Mucosa of descending colon (tissue), 3 donors: ENCODE measurements around the gene ITGB7. TPM values are rescaled to one million over a fixed set of nuclear protein-coding genes. Genes with fewer than 3 reads are reported as not detected.

Source experiments
- ATAC-seq: fragments of 200-7000 bp; cut with Tn5 transposase; one replicate; pipeline ENCODE4 v1.9.1; 2020; ENCODE audit warnings: mild to moderate bottlenecking, moderate library complexity
- DNase-seq, 3 donors: peaks; one replicate each; pipeline ENCODE4 v3.0.0-alpha.2; 2020
- H3K36me3 ChIP-seq: fragments of 200-600 bp; one replicate; pipeline ENCODE4 v1.8.0; 2021; ENCODE audit warnings: low read depth, mild to moderate bottlenecking
- H3K4me1 ChIP-seq: fragments of 200-600 bp; one replicate; pipeline ENCODE4 v1.8.0; 2021; ENCODE audit warnings: low read depth, mild to moderate bottlenecking
- H3K4me3 ChIP-seq: fragments of 200-600 bp; one replicate; pipeline ENCODE4 v1.8.0; 2021; ENCODE audit warnings: mild to moderate bottlenecking
- H3K9me3 ChIP-seq: fragments of 200-600 bp; one replicate; pipeline ENCODE4 v1.8.0; 2021; ENCODE audit warnings: mild to moderate bottlenecking
- CTCF ChIP-seq: fragments of 200-600 bp; IDR thresholded peaks from one replicate; pipeline ENCODE4 v1.8.0; 2022; ENCODE audit warnings: antibody characterized with exemption, mild to moderate bottlenecking
- intact Hi-C, 2 donors: fragments of 100-400 bp; cut with DNase I in 1 of 2; cut with micrococcal nuclease in 1 of 2; formaldehyde crosslinking; loops; one replicate each; pipeline versions ENCODE4 v1.11.0 to v1.11.1; 2022; cut with DNase I, micrococcal nuclease
- total RNA-seq, 3 donors: library from RNA; stranded (reverse); fragmentation: NEBNext Ultra II Directional in 2 of 3; extraction: Animal tissue kit (Norgen Biotek cat#: 25700) in 2 of 3; gene quantifications; one replicate each; pipeline versions ENCODE4 v1.2.1 to v1.2.4, GENCODE V29; 2021 to 2023
- donor health status: DM: no; HTN: no; CAD: no; lungs with moderate emphysema.
- donor health status: DM: no; HTN: no; CAD: no.
- donor health status: DM: no; HTN: yes; CAD: no.

Gene ITGB7
- total RNA-seq, 3 donors from 2014 or later = 6.2 to 13.8 (median 7.3) TPM

GRCh38 chr12:53147181-53147580, 59.9 kb downstream of the ITGB7 start:
- Histone ChIP-seq H3K4me3 (no peak overlapping the region), H3K36me3 (no peaks in the 10 kb centered on the region), H3K4me1 (no peaks in the 10 kb centered on the region), H3K9me3 (no peaks in the 10 kb centered on the region)
- ATAC-seq = no peak
- intact Hi-C loops = no loop called here
- no peak for TF ChIP-seq CTCF
- no peak for DNase-seq

DNA sequence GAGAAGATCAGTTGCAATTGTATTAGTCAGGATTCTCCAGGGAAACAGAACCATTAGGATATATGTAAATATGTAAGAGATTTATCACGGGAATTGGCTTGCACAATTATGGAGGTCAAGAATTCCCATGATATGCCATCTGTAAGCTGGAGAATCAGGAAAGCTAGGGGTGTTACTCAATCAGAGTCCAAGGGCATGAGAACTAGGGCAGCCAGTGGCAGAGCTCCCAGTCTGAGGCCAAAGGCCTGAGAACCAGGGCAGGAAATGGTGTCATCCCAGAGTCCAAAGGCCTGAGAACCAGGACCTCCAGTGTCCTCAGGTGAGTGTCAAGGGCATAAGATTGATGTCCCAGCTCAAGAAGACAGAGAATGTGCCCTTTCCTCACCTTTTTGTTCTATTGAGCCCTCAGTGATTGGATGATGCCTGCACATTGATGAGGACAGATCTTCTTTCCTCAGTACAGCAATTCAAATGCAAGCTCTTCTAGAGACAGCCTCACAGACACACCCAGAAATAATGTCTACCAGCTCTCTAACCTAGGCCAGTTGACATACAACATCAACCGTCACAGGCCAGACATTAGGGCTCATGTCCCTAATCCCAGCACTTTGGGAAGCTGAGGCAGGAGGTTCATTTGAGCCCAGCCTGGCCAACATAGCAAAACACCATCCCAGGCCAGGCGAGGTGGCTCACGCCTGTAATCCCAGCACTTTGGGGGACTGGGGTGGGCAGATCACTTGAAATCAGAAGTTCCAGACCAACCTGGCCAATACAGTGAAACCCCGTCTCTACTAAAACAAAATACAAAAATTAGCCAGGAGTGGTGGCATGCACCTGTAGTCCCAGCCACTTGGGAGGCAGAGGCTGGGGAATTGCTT, 61.4 kb downstream of the ITGB7 start:
- Histone ChIP-seq H3K4me1 (no peaks in the 10 kb centered on the region), H3K9me3 (no peaks in the 10 kb centered on the region), H3K36me3 (no peaks in the 10 kb centered on the region), H3K4me3 (no peak overlapping the region)
- no peak for ATAC-seq
- no peak for TF ChIP-seq CTCF
- intact Hi-C loops = no loop called here
- DNase-seq = no peak

GRCh38 chr12:53143355-53143754, 63.7 kb downstream of the ITGB7 start:
- Histone ChIP-seq H3K9me3 (no peaks in the 10 kb centered on the region), H3K4me3 (no peak overlapping the region), H3K36me3 (no peaks in the 10 kb centered on the region), H3K4me1 (no peaks in the 10 kb centered on the region)
- no peak for TF ChIP-seq CTCF
- intact Hi-C loops = no loop called here
- ATAC-seq (no peak), DNase-seq (no peak)

Other genes starting within 250 kb of the ITGB7 start
- gene EIF4B, start 200.8 kb downstream of the ITGB7 start, total RNA-seq = 100 to 1,000 TPM; 341 to 535 (median 345) TPM
- gene TNS2, start 157.2 kb downstream of the ITGB7 start, total RNA-seq = 100 to 1,000 TPM in 1 of 3 donors, 10 to 100 TPM in 2; 22.6 to 119 (median 51.9) TPM
- gene SPRYD3, start 127.9 kb downstream of the ITGB7 start, total RNA-seq = 10 to 100 TPM; 27.3 to 51.0 (median 32.5) TPM
- gene IGFBP6, start 109.6 kb downstream of the ITGB7 start, total RNA-seq = 10 to 100 TPM in 2 of 3 donors, 1 to 10 TPM in 1; 10.0 to 93.4 (median 27.1) TPM
- under 1 TPM in 1 of 3 donors, not detected in 2; 0.41 TPM for gene SOAT2, start 103.8 kb downstream of the ITGB7 start, total RNA-seq
- 10 to 100 TPM; 26.1 to 52.9 (median 46.0) TPM for gene ZNF740, start 26.5 kb downstream of the ITGB7 start, total RNA-seq
- 10 to 100 TPM; 23.4 to 44.4 (median 38.7) TPM for gene CSAD, start 26.3 kb downstream of the ITGB7 start, total RNA-seq
- gene RARG, start 25.0 kb upstream of the ITGB7 start, total RNA-seq = 10 to 100 TPM; 10.7 to 35.3 (median 16.9) TPM
- gene ESPL1, start 61.0 kb upstream of the ITGB7 start, total RNA-seq = 10 to 100 TPM in 1 of 3 donors, 1 to 10 TPM in 2; 4.5 to 13.1 (median 5.8) TPM
- gene PFDN5, start 88.3 kb upstream of the ITGB7 start, total RNA-seq = 100 to 1,000 TPM; 262 to 390 (median 268) TPM
- gene MYG1, start 92.4 kb upstream of the ITGB7 start, total RNA-seq = 10 to 100 TPM; 35.4 to 54.9 (median 38.0) TPM
- gene AAAS, start 114.4 kb upstream of the ITGB7 start, total RNA-seq = 10 to 100 TPM; 40.2 to 46.9 (median 46.3) TPM
- not detected for gene SP7, start 129.1 kb upstream of the ITGB7 start, total RNA-seq
- gene SP1, start 172.9 kb upstream of the ITGB7 start, total RNA-seq = 100 to 1,000 TPM in 2 of 3 donors, 10 to 100 TPM in 1; 96.1 to 111 (median 105) TPM
- under 1 TPM in 1 of 3 donors, not detected in 2; 0.16 TPM for gene AMHR2, start 216.6 kb upstream of the ITGB7 start, total RNA-seq
- 100 to 1,000 TPM; 283 to 581 (median 528) TPM for gene PRR13, start 234.5 kb upstream of the ITGB7 start, total RNA-seq
- gene PCBP2, start 244.9 kb upstream of the ITGB7 start, total RNA-seq = 100 to 1,000 TPM; 584 to 701 (median 615) TPM